Peyer's patch (tissue), 4 donors: ENCODE data around the gene UNC93A. TPM values are rescaled to one million over a fixed set of nuclear protein-coding genes. Genes with fewer than 3 reads are reported as not detected.
A peak's percentile ranks its signal among the peaks of the same experiment; 100 is the strongest.
"Not testable (repeated sequence)": the region's sequence is repeated elsewhere in the genome, so short reads cannot be mapped to it uniquely, and the experiment has no call there.

ENCODE experiments used
- DNase-seq, 3 donors: peaks; one replicate each; pipeline ENCODE4 v3.0.0-alpha.2; 2017 to 2019
- H3K27ac ChIP-seq, 4 donors: fragments of 200-600 bp; sonication (generic); one replicate each; pipeline ENCODE4 v1.5.1; 2016 to 2019
- H3K27me3 ChIP-seq, 2 donors: fragments of 200-600 bp; sonication (generic); one replicate each; pipeline ENCODE4 v1.5.1; 2019
- H3K36me3 ChIP-seq, 3 donors: fragments of 200-600 bp; sonication (generic); one replicate each; pipeline ENCODE4 v1.5.1; 2016 to 2019
- H3K4me1 ChIP-seq, 4 donors: fragments of 200-600 bp; sonication (generic); one replicate each; pipeline ENCODE4 v1.5.1; 2016 to 2019
- H3K4me3 ChIP-seq, 4 donors: fragments of 200-600 bp; sonication (generic); 1 replicate in 3 of 4; 2 replicates in 1 of 4; pipeline ENCODE4 v1.5.1; 2016 to 2019; ENCODE audit warnings: mild to moderate bottlenecking in 1 of 4
- H3K9me3 ChIP-seq, 4 donors: fragments of 200-600 bp; sonication (generic); one replicate each; pipeline ENCODE4 v1.5.1; 2016 to 2019; ENCODE audit warnings: mild to moderate bottlenecking in 1 of 4
- POLR2A ChIP-seq, 2 donors: fragments of 450-650 bp; IDR thresholded peaks; one replicate each; pipeline ENCODE4 v1.5.1; 2017; ENCODE audit warnings: antibody characterized with exemption in 2 of 2, mild to moderate bottlenecking in 2 of 2, moderate library complexity in 2 of 2
- total RNA-seq, 4 donors: library from RNA; depleted of rRNA; stranded (reverse); fragments of >200 nt; gene quantifications; one replicate each; pipeline ENCODE4 v1.1.0, GENCODE V29; 2016
- TF ChIP-seq, protein P1 (sequence below), 6 experiments: fragments of 450-650 bp in 4 of 6; fragments of 200-600 bp in 2 of 6; sonication (generic) in 1 of 6; IDR thresholded peaks; one replicate each; pipeline ENCODE4 v1.5.1; 2017 to 2019; ENCODE audit warnings: antibody characterized with exemption in 6 of 6, mild to moderate bottlenecking in 3 of 6, moderate library complexity in 1 of 6

Gene UNC93A
- total RNA-seq, 4 donors from 2014 or later = 10.2 to 17.2 (median 11.5) TPM; not detected in 1

- Histone ChIP-seq H3K27me3 (no peaks in the 10 kb centered on the region), H3K27ac (no peak overlapping the region), H3K36me3 (no peaks in the 10 kb centered on the region), H3K9me3 (no peaks in the 10 kb centered on the region), H3K4me3 (no peak overlapping the region), H3K4me1 (peaks cover 0 to 11% (median 2%) of the 10 kb centered on the region in 4 donors)
- no peak for TF ChIP-seq POLR2A (IDR thresholded peaks at IDR 0.05)
- TF ChIP-seq, protein P1, sequence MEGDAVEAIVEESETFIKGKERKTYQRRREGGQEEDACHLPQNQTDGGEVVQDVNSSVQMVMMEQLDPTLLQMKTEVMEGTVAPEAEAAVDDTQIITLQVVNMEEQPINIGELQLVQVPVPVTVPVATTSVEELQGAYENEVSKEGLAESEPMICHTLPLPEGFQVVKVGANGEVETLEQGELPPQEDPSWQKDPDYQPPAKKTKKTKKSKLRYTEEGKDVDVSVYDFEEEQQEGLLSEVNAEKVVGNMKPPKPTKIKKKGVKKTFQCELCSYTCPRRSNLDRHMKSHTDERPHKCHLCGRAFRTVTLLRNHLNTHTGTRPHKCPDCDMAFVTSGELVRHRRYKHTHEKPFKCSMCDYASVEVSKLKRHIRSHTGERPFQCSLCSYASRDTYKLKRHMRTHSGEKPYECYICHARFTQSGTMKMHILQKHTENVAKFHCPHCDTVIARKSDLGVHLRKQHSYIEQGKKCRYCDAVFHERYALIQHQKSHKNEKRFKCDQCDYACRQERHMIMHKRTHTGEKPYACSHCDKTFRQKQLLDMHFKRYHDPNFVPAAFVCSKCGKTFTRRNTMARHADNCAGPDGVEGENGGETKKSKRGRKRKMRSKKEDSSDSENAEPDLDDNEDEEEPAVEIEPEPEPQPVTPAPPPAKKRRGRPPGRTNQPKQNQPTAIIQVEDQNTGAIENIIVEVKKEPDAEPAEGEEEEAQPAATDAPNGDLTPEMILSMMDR (IDR thresholded peaks at IDR 0.05) = no peak
- DNase-seq = no peak
These were observed 14.2 kb upstream of the UNC93A start for GRCh38 chr6:167276772-167277533.

DNA sequence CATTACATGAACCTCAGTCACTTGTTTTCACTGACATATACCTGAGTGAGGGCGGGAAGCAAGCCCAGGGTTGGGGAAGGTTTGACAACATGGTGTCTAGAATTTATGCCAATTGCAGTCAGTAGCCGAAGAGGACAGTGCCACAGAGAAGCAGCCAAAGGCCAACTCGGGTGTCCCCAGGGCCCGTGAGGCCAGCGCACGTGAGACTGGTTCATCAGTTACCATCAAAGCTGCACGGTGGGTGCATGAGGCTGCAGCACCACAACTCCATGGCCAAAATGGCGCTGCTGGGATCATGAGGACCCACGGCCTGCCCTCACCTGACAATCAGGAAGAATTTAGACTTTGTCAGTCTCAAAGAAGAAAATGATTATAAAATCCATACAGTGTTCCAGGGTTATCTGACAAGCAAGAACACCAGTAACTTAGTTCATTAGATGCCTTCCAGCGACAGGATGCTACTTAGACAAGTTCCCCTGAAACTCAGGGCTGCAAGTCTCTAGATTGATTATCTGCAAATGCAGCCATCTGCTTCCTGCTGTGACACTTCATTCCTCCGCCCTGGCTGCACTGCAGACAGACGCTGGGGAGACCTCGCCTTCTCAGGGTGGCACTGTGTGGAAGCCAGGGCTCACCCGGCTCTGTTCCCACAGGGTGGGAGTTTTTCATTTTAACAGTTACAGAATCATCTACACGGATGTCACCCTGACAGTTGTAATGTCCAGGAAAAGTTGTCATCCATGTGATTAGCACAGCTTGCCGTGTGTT lies 12.8 kb upstream of the UNC93A start:
- H3K36me3 ChIP-seq, DNase-seq, H3K27ac ChIP-seq, H3K4me1 ChIP-seq, H3K9me3 ChIP-seq, H3K27me3 ChIP-seq, H3K4me3 ChIP-seq: not testable (repeated sequence)

- no peaks in the 10 kb centered on the region for H3K9me3 ChIP-seq
- no peaks in the 10 kb centered on the region for H3K4me1 ChIP-seq
- H3K27me3 ChIP-seq = no peaks in the 10 kb centered on the region
- no peak for TF ChIP-seq POLR2A (IDR thresholded peaks at IDR 0.05)
- TF ChIP-seq, protein P1 (IDR thresholded peaks at IDR 0.05) = no peak
- no peak overlapping the region for H3K4me3 ChIP-seq
- DNase-seq = no peak
- H3K27ac ChIP-seq = no peak overlapping the region
- H3K36me3 ChIP-seq = no peaks in the 10 kb centered on the region
These were observed 11.2 kb upstream of the UNC93A start for GRCh38 chr6:167279766-167280446.

- not testable (repeated sequence) for DNase-seq, H3K4me1 ChIP-seq, H3K36me3 ChIP-seq, H3K9me3 ChIP-seq, H3K4me3 ChIP-seq, H3K27ac ChIP-seq, H3K27me3 ChIP-seq
These were observed 10.6 kb upstream of the UNC93A start for GRCh38 chr6:167280466-167280865.

GRCh38 chr6:167282165-167282564 lies 8.9 kb upstream of the UNC93A start:
- H3K27me3 ChIP-seq = no peaks in the 10 kb centered on the region
- H3K9me3 ChIP-seq = no peaks in the 10 kb centered on the region
- H3K27ac ChIP-seq = no peak overlapping the region
- no peak for DNase-seq
- peaks cover 0 to 5% (median 0%) of the 10 kb centered on the region in 4 donors for H3K4me1 ChIP-seq
- TF ChIP-seq POLR2A (IDR thresholded peaks at IDR 0.05) = no peak
- TF ChIP-seq, protein P1 (IDR thresholded peaks at IDR 0.05) = no peak
- H3K36me3 ChIP-seq = no peaks in the 10 kb centered on the region
- no peak overlapping the region for H3K4me3 ChIP-seq

DNA sequence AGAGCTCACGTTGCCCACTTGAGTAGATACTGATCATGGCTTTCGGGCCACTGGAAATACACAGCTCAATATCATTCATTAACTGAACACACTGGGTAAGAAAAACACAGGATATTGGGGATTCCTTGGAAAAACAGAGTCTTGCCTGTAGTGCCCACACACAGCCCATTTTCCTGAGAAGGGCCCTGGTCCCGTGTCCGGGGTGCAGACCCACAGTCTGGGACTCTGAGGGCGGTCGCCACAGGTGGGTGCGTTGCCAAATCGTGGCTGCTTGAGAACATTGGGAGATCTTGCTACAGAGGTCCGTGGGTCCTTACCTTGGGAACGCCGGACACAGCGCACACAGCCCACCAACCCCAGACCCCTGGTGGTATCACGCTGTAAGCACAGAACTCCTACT lies 6.5 kb upstream of the UNC93A start:
- not testable (repeated sequence) for H3K4me1 ChIP-seq, H3K36me3 ChIP-seq, H3K27me3 ChIP-seq, H3K9me3 ChIP-seq, H3K27ac ChIP-seq, H3K4me3 ChIP-seq
- DNase-seq = peak in 1 of 3 donors; percentile 39
